ENCODE data around the gene GOLGA6L2.
"Not testable (repeated sequence)": the region's sequence is repeated elsewhere in the genome, so short reads cannot be mapped to it uniquely, and the experiment has no call there.

The GOLGA6L2 gene

GRCh38 chr15:23447107-23447500 is at the start of gene GOLGA6L2:
Gene GOLGA6L2, minus strand, starts transcription at chr15:23447243. Its CDS starts 62 bp downstream, at chr15:23447181.
- DNase-seq = no peak

DNA sequence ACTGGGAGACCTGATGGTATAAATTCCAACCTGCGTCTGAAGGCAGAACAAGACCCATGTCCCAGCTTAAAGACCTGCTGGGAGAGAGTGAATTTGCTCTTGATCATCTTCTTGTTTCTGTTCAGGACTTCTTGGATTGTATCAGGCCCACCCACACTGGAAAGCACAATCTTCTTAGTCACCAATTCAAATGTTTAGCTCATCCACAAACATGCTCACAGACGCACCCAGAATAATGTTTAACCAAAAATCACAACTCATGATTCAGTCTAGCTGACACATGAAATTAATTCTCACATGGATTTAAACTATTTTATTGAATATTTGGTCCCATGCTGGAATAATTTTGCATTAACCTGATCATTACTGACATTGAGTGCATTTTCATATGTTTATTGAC is 37.8 kb upstream of the GOLGA6L2 start:
- no peak for DNase-seq

DNA sequence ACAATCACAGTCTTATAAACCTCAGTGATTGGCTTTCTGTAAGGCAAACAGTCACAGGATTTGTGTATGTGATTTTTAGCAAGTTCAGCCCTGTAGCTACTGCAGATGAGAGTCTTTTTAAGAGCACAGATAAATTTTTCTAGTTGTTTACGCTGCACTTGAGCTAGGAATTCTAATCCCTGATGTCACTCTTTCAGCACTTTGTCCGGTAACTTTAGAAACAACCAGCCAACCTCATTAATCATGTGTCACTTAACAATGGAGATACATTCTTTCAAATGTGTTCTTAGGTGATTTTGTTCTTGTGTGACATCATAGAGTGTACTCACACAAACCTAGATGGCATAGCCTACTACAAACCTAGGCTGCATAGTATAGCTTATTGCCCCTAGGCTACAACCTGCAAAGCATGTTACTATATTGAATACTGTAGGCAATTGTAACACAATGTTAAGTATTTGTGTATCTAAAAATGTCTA is 36.8 kb upstream of the GOLGA6L2 start:
- DNase-seq = no peak

DNA sequence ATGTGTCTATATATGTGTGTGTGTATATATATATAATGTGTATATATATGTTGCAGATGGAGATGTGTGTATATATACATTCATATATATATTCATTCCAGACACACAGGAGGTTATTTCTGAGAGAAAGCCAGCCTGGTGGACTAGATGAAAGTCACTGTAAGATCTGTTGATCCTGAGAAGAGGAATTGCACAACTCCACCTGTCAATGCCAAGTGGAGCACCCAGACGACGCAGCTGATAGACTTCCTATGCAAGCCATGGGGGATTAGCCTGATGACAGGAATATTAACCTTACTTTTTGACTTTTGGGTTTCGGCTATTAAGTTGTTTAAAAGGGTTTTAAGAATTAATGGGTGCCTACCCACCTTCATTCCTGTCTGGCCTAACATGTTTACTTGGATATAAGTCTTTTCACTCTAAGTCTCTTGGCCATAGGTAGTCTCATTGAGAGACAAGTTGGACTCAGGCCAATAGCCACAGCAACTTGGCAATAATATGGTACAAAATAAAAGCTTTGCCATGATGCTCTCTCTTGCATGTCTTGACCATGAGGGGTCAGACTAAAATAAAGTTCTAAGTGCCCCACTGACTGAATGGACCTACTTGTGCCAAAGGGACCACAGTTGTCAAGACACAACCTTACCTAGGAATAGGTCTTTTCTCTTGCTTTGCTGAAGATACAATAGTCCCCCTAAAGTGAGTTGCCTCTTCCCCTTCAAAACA is 35.9 kb upstream of the GOLGA6L2 start:
- no peak for DNase-seq

DNA sequence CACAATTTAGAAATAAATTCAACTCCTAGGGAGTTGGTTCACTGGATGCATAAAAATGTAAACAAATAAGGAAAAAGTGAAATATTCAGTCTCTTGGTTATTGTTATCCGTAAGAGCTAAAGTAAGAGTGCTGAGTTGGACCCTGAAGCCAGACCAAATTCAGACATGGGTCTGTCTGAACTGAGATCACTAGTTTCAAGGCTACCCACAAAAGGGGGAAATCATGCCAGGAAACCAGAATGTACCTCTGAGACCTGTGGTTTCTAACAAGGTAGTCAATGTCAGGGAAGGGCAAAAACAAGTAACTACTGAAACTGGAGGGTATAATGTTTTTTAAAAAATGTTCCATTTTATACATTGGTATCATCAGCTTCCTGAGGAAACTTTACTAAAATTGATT is 35.2 kb upstream of the GOLGA6L2 start:
- DNase-seq = no peak

- DNase-seq = no peak
These were observed 30.9 kb upstream of the GOLGA6L2 start for GRCh38 chr15:23477920-23478319.

- no peak for DNase-seq
These were observed 25.6 kb upstream of the GOLGA6L2 start for GRCh38 chr15:23472678-23473077.

DNA sequence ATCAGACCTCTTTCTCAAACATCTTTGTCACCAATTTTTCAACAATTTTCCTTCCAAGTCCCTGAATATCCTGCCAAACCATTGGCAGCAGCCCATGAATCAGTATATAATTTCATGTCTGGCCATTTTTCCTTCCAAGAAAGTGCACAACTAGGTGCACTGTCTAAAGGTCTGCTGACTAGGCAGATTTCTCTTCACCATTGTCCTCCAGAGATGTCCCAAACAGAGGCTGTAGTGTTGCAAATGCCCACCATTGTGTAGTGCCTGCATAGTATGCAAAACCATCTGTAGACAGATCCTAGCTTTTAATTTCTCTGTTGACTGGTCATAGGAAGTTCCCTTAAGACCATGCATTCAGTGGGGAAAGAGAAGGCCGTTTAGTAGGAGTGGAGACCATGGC is 25.0 kb upstream of the GOLGA6L2 start:
- DNase-seq = no peak

DNA sequence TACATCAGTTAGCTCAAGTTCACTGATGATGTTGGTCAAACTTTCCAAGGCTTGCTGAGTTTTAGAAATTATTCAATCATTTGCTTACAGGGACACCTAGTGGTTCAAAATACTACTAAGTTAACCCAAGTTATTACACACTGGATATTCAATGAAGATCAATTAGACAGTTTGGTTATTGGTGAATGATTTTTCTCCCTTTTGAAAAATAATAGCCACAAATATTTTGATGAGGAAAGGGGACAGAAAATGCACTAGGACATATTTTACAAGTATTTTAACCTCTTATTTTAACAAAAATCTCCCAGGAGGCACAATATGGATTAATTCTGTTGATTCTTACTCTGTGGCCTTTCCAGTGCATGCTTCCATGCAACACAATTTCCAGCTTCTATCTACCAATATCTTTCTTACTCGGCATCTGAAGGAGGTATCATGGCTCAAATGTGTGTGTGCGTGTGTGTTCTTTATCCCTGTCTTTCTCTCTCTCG is 20.1 kb upstream of the GOLGA6L2 start:
- peak; percentile 4 for DNase-seq

GRCh38 chr15:23457890-23458289 is 10.8 kb upstream of the GOLGA6L2 start:
- DNase-seq = no peak

DNA sequence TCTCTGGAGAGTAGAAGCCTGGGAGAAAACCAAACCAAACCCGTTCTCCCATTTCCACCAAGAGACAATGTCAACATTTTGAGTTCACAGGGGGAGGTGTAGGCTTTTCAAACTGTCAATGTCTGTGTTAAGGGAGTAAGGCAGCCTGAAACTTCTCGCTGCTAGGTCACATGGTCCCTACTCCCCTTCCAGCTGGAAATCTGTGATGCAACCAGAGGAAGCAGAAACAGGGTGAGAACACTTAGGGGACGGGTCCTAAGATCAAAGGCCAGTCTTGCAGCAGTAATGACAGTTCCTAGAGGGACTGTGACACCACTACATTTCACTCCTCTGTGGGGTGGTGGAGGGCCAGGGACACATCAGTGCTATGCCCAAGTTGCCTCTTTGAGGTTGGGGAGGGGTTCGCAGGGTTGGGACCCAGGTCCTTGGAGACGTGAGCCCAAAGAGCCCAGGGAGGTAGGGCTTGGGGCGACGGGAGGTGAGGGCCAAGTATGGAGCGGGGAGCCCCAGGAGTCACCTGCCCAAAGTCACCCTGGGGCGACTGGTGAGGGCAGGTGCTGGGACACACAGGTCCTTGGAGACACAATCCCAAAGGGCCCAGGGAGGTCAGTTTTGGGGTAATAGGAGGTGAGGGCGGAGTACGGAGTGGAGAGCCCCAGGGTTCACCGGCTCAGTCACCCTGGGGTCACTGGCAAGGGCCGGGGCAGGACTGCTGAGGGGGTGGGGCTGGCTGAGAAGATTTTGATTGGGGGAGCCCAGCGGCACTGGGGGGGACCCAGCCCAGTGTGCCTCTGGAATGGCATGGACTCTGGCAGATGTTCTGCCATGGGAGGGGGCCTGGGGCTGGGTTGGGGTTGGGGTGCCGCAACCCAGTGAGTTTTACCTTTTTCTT is 582 bp downstream of the GOLGA6L2 start:
- DNase-seq = no peak

GRCh38 chr15:23444269-23444668 is 2.8 kb downstream of the GOLGA6L2 start:
- no peak for DNase-seq

DNA sequence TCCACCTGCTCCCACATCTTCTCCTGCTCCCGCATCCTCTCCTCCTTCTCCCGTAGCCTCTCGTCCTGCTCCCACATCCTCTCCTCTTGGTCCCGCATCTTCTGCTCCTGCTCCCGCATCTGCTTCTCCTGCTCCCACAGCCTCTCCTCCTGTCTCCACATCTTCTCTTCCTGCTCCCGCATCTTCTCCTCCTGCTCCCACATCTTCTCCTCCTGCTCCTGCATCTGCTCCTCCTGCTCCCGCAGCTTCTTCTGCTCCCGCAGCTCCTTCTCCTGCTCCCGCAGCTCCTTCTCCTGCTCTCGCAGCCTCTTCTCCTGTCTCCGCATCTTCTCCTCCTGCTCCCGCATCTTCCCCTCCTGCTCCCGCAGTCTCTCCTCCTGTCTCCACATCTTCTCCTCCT is 5.8 kb downstream of the GOLGA6L2 start:
- DNase-seq = no peak

DNA sequence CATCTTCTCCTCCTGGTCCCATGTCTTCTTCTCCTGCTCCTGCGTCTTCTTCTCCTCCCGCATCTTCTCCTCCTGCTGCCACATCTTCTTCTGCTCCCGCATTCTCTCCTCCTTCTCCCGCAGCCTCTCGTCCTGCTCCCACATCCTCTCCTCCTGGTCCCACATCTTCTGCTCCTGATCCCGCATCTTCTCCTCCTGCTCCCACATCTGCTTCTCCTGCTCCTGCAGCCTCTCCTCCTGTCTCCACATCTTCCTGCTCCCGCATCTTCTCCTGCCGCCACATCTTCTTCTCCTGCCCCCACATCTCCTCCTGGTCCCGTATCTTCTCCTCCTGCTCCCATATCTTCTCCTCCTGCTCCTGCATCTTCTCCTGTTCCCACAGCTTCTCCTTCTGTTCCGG is 6.4 kb downstream of the GOLGA6L2 start:
- no peak for DNase-seq

GRCh38 chr15:23439513-23439912 is 7.5 kb downstream of the GOLGA6L2 start:
- no peak for DNase-seq

DNA sequence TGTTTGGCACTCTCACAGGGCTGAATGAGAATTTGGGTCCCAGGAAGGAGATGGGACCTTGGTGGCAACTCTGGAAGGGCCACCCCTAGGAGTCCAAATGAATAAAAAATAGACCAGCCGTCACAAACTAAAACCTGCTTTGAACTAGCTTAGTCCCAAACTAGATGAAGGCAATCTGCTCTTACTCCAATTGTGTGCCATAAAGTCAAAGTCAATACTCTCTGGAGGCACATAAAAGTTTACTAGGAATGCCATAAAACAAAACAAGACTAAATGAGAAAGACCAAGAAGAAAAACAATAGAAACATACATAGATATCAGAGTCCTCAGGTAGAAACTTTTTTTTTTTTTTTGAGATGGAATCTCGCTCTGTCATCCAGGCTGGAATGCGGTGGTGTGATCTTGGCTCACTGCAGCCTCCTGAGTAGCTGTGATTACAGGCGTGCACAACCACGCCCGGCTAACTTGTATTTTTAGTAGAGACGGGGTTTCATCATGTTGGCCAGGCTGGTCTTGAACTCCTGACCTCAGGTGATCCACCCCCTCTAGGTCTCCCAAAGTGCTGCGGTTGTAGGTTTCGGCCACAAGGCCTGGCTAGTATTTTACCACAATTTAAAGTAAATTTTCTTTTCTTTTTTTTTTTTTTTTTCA is 8.1 kb downstream of the GOLGA6L2 start:
- no peak for DNase-seq

- no peak for DNase-seq
These were observed 9.4 kb downstream of the GOLGA6L2 start for GRCh38 chr15:23437673-23438072.

DNA sequence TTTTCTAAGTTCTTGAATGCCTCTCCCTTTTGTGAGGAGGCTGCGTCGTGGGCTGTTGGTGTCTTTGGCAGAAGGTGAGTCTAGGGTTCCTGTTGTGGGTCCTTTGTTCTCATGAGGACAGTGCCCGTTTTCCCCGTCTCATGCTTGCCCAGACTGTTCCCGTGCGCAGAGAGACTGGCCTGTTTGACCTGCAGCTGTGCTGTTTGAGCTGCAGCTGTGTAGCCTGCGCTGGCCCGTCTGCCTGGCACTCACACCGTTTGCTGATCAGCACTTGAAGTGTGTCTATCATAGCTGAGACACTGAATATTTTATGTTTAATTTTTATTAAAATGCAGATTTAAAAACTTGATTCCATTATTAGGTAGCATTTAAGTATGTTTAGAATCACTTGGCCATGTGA is 9.9 kb downstream of the GOLGA6L2 start:
- DNase-seq = no peak

DNA sequence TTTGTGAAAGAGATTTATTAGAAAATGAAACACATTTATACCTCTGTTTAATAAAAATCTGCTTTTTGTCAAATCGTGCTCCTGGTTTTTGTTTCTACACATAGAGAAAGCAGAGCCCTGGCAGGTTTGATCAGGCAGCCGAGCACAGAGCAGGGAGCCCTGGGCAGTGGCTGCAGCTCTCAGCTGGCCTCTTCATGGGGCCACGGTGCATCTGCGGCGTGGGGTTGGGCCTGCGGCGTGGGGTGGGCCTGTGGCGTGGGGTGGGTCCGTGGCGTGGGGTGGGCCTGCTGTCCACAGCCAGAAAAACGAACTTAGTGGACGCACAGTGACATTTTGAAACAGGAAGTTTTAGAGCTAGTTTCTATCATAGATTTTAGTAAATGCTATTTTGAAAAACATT is 10.6 kb downstream of the GOLGA6L2 start:
- DNase-seq = no peak

- not testable (repeated sequence) for DNase-seq
These were observed 12.3 kb downstream of the GOLGA6L2 start for GRCh38 chr15:23434699-23435098.

DNA sequence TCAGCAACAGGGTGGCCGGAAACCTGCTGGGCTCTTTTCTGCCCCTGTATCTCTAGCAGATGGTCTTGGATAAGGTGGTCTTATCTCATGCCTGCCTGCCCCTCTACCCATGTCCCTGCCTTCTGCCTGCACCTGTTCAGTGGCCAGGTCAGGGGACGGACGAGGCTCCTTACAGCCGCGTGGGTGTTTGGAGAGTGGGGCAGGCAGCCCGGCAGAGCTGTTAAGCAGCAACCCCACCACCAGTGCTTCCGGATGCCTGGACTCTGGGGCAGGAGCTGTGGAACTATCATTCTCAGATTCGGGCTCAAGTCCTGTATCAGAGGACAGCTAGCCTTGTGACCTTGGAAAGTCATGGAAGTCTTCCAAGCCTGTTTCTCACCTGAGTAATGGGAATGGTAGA is 21.7 kb downstream of the GOLGA6L2 start:
- DNase-seq = not testable (repeated sequence)

GRCh38 chr15:23424111-23424904 is 22.7 kb downstream of the GOLGA6L2 start:
- no peak for DNase-seq

Measured in fibroblast of skin of right biceps (primary cell).